IPS-11a (cell line): ENCODE measurements around the gene RAB3IL1.

ENCODE experiments used
- H3K4me3 ChIP-seq: one replicate; pipeline ENCODE4 v1.5.1; 2013; ENCODE audit warnings: low read depth, low read length, control low read depth

Gene RAB3IL1

DNA sequence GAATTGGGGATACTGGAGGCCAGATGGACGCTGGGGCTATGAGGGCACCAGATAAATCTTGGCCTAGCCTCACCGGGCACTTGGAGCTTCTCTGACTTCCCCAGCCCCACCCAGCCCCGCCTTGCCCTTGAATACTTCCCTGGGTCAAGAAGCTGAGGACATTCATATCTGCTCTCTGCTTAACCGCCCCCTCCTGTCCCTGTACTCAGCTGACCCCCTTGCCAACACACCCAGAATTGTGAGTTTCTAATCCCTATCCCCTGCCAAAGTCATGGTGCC lies 48.0 kb downstream of the RAB3IL1 start:
- no peak overlapping the region for H3K4me3 ChIP-seq

DNA sequence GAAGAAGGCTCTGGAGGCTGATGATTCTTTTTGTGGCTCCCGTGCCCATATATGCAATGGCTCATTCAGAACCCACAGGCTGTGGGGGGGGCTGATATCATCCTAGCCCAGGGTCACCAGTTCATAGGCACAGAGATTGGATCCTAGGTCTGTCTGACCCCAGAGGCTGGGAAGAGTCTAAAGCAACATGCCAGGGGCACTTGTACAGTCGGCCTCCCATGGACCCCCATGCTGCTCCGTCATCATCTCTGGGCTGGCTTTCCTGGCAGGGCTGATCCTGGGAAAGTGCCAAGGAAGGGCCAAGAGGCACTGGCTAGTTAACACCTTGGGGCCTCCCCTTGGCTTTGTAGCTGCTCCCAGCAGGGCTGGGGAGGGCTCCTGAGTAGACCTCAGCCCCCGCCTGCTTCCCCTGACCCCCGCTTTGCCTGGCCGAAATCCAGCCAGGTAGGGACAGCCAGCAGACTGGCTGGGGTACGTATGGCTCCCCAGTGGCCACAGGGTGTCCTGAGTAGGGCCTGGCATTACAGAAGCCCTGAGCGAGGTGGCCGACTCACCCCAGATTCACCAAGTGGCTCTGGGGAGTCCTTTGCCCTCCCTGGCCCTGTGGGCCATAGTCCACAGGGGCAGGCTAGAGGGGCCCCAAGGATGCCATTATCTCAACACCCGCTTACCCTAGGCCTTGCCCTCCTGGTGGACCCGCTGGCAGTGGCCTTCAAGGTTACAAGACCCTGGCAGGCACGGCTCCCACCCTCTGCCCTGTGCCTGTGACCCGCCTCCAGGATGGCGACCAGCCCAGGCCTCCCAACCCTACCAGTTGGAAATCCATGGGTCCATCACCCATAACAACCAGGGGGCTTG lies 48.6 kb downstream of the RAB3IL1 start:
- no peak overlapping the region for H3K4me3 ChIP-seq

DNA sequence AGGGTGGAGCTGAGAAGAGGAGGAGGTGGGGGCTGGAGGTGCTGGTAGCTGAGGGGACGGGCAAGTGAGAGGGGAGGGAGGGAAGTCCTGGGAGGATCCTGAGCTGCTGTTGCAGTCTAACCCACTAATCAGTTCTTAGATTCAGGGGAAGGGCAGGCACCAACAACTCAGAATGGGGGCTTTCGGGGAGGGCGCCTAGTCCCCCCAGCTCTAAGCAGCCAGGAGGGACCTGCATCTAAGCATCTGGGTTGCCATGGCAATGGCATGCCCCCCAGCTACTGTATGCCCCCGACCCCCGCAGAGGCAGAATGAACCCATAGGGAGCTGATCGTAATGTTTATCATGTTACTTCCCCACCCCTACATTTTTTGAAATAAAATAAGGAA lies 50.4 kb downstream of the RAB3IL1 start:
- H3K4me3 ChIP-seq = no peak overlapping the region

DNA sequence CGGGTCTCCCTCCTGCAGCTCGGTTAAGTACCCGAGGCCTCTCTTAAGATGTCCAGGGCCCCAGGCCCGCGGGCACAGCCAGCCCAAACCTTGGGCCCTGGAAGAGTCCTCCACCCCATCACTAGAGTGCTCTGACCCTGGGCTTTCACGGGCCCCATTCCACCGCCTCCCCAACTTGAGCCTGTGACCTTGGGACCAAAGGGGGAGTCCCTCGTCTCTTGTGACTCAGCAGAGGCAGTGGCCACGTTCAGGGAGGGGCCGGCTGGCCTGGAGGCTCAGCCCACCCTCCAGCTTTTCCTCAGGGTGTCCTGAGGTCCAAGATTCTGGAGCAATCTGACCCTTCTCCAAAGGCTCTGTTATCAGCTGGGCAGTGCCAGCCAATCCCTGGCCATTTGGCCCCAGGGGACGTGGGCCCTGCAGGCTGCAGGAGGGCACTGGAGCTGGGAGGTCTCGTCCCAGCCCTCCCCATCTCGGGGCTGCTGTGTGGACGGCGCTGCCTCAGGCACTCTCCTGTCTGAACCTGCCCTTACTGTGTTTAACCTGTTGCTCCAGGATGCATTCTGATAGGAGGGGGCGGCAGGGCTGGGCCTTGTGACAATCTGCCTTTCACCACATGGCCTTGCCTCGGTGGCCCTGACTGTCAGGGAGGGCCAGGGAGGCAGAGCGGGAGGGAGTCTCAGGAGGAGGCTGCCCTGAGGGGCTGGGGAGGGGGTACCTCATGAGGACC lies 51.0 kb downstream of the RAB3IL1 start:
- H3K4me3 ChIP-seq = no peak overlapping the region

DNA sequence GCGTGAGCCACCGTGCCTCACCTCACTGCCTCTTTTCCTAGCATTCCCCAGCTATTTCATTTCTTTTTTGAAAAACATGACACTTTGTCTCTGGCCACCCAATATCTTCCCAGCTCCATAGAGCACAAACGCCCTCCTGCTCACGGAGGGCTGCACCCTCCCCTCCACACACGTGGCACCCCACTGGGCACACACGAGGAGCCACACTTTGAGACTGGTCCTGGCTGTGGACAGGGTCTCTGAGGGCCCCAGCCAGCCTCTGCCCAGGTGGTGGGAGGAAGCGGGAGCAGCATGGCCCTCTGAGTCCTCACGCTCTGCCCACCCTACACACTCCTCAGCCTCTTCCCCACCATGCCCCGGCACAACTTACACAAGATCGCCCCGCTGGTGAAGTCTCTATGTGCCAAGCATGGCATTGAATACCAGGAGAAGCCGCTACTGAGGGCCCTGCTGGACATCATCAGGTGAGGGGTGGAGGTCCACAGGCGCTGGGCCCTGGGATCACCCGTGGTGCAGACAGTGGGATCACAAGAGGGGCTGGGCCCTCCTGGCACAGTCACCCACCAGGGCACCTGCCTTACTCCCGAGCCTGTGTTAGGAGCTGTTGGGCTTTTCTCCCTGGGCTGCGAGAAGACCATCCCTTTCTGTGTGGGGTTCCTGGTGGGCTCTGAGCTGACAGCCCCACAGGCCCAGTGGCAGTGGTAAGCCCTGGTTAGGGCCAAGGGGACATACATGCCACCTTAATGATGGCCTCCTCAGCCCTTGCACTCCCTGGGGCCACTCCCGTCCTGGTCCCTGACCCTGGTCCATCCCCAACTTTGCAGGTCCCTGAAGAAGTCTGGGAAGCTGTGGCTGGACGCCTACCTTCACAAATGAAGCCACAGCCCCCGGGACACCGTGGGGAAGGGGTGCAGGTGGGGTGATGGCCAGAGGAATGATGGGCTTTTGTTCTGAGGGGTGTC lies 52.3 kb downstream of the RAB3IL1 start:
- H3K4me3 ChIP-seq = no peak overlapping the region

DNA sequence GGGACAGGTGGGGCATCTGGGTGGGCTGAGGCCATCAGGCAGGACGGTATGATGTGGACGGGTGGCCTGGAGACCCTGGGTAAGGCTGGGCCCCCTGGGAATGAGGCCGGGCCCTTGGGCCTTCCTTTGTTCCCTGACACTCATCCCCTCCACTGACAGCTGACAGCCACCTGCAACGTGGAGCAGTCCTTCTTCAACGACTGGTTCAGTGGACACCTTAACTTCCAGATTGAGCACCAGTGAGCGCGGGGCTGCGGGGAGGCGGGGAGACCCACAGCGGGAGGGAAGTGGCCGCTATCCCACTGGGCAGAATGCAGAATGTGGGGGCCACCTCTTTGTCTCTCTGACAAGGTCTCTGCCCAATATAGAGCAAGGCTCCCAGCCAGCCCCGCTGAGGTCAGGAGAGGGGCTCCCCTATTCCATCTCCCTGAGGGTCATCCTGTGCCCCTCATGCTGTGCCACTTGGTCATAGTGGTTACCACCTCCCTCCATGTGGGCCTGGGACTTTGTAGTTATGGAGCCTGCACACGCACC lies 53.8 kb downstream of the RAB3IL1 start:
- H3K4me3 ChIP-seq = no peak overlapping the region

DNA sequence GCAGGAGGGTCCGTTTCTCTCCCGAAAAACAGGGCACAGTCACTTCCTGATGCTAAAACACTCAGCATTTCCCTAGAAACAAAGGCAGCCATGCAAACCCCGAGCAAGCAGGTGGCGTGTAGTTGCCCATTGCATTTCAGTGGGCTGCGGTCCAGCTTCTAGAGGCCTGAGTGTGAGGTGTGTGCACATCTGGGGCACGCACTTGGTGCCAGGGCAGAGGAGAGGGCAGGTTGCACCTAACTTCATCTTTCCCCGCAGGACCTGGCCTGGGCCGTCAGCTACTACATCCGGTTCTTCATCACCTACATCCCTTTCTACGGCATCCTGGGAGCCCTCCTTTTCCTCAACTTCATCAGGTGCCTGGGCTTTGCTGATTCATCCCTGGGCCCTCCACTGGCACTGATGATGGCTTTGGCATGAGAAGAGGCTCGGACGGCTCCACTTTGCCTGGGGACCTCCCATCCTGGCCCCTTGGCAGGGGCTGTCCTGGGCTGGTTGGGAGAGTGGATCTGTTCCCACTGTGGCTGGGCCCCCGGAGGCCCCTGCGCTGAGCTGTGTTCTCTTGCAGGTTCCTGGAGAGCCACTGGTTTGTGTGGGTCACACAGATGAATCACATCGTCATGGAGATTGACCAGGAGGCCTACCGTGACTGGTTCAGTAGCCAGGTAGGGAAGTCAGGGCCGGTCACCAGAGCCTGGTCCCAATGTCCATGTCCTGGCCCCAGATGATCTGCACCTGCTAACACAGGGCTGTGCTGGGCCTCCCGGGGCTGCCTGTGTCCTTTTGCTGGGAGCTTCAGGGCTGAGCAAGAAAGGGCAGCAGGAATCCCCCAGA lies 54.4 kb downstream of the RAB3IL1 start:
- H3K4me3 ChIP-seq = no peak overlapping the region

DNA sequence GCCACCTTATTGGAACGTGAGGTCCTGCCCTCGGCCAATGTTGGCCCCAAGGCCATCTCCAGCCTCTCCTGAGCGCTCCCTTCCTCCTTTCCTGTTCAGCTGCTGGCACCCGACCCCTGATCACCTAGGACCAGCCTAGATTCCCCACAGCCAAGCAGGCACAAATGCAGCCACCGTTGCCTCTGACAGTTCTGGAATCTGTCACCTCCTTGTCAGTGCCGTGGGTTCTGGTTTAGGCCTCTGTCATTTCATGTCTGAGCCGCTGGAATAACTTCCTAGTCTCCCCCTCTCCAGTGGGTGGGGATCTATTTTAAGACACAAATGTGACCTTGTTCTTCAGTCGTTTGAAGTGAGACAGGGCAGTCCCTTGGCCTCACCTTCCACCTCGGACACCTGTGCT lies 55.7 kb downstream of the RAB3IL1 start:
- no peak overlapping the region for H3K4me3 ChIP-seq

DNA sequence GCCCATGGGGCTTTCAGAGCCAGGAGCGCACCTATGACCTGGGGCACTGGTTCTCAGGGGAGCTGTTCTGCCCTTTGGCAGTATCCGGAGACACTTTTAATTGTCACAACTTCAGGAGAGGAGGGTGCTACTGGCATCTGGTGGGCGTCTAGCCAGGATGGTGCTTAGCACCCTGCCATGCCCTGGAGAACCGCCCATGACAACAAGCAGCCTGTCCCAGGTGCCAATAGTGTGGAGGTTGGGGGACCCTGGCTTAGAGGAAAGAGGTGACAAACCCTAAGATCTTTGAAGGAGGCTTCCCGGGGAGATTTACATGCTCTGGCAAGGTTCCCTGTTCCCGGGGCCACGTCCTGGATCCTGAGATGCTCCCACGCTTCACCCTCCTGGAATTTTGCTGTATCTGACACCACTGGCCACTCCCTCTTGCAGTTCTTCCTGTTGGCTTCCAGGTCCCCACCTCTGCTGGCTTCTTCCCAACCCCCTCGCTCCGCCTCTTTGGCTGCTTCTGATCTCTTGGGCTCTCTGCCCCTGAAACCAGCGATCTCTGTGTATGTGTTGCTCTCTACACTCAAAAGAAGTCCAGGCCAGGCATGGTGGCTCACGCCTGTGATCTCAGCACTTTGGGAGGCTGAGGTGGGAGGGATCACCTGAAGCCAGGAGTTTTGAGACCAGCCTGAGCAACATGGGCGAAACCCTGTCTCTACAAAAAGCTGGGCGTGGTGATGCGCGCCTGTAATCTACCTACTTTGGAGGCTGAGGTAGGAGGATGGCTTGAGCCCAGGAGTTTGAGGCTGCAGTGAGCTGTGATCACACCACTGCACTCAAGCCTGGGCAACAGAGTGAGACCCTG lies 57.1 kb downstream of the RAB3IL1 start:
- no peak overlapping the region for H3K4me3 ChIP-seq

DNA sequence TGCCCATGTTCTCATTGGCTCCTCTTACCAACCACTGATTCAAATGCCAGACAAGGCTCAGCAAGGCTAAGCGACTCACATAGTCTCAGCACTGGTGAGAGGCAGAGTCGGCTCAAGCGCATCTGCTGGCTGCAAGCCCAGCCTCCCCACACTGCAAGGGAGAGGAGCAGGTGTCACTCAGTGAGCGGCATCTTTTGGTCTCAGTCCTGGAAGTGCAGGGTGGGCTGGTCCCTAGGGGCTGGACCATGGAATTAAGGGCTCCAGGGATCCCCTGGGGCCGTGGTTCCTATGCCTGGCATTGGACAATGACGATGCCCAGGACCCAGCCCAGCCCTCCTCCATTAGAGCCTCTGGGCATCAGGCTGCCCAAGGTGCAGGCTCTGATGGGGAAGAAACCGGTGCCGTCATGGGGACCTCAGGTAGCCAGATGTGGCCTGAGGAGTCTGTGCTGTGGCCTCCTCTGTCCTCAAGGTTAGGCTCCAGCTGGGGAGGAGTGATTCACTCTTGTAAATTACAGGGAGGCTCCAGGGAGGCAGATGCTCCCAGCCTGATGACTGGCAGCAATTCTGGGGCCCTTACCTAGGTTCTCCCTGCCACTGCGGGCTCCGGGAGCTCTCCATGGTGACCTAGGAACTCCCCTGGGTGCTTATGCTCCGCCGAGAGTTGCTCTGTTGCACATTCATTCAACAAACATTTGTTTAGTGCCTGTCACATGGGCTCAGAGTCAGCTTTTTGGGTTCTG lies 61.3 kb downstream of the RAB3IL1 start:
- no peak overlapping the region for H3K4me3 ChIP-seq

DNA sequence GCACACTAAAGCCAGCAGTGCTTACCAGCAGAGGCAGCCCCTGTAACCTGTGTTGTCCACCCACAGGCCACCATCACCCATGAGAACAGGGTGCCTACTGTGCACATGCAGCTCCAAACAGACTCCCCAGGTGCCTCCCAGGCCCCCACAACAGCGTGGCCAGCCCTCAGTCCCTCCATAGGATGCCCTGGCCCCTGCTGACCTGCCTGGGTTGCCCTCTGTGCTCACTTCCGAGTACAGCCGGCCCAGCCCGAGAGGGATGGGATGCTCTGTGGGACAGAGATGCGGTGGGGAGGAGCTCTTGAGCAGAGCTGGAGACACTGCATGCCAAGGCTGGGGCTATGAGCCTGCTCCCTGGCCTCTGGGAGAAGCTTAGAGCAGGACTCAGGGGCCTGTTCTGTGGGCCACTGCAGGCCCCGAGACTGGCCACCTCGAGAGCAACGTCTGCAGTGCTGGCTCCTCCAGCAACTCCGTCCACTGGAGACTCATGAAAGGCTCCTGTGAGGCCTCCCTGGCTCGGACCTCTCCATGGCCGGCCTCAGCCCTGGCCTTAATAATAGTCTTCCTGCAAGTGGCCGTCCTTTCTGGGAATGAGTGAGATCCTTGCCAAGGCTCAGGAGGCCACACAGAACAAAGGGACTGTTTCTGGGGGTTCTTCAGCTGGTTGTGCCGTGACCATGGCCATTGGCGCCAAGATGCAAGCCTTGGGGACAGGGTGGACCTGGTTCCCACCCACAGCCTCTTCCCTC lies 62.2 kb downstream of the RAB3IL1 start:
- no peak overlapping the region for H3K4me3 ChIP-seq

DNA sequence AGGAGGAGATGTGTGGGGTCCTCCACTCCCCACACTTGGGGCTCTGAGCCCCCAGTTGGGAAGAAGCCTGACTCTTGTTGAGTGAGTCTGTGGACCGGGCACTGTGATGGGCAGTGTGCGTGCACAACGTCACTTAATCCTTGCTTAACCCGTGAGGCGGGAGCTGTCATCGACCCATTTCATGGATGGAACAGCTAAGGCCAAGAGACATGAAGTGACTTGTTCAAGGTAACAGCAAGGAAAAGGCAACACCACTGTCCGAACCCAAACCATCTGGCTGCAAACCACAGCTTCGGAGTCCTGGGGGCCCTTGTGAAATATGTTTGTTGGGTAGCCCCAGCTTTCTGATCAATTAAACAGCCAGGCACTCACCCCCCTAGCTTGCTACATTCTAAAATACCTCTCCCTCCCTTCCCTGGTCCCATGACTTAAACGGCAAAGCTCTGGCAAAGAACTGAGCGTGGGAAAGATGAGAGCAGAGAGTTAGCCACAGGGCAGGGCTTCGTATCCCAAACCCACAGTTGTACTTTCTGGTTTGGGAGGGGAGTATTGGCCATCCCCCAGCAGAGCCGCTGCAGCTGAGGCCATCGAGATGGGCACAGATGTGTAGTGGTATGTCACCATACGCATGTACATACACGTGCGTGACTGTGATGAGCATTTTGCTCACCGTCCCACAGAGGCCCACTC lies 63.0 kb downstream of the RAB3IL1 start:
- no peak overlapping the region for H3K4me3 ChIP-seq

DNA sequence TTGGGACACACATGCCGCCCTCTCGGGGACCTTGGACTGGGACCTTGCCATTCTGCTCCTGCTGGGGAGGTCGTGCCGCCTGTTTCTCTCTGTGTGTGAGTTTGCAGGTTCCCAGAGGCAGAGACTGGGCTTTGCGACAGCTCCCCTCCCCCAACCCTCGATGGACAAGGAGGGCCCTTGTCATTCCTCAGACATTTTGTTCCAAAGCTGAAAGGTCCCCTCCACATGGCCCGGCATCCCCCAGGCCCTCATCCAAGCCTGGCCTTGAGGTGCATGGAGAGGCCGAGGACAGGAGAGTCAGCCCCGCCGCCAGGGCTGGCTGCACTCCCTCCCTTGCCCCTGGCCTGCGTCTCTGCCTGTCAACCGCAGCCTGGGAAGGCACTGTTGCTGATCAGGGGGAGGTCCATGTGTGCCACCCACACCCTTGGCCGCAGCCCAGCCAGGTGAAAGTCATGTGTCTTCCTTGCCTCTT lies 63.6 kb downstream of the RAB3IL1 start:
- H3K4me3 ChIP-seq = no peak overlapping the region

DNA sequence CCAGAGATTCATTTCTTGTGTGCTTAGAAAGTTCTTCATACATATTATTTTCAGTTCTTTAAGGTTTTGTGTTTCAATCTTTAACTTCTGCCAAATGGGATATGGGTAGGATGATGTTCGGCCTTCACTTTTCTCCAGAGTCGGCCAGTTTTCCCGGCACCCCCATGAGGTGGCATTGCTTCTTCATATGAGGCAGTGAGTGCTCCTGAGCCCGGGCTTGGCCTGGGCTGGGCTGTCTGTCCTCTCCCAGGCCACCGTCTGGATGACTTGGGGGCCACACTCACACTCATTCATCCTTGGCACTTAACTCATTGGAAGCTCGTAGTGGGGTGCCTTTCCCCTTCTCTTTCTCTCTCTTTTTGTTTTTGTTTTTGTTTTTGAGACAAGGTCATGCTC lies 65.5 kb downstream of the RAB3IL1 start:
- H3K4me3 ChIP-seq = no peak overlapping the region

DNA sequence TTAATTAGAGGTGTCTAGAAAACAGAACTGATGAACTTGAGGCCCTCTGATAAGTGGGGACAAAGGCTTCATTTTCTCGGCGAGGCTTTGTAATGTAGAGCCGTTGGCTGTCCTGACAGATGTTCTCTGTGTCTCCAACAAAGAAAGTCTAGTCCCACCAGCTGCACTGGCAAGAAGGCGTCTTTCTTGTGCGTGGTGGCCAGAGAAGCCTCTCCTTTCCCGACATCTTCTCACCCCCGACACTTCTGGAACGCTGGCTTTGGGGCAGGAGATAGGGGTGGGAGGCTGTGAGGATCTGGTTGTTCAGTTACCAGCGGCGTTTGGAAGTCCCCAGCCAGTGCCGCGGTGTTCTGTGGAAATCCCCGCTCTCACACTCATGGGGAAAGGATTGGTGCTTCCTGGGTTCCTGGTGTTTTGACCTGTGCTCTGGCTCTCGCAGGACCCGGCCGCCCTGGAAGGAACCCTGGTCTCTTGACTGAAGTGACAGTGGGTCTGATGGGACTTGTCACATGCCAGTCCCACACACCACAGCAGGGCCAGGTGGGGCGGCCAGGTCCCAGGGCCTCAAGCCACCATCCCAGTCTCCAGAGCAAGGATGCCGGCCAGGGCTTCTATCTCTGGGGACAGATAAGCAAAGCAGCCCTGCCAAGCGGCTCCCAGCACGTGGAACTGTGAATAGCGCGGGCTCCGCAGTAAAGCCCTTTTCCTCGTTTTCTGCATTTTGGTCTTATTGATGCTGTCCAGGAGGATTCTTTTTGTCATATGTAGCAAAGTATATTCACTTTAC lies 66.1 kb downstream of the RAB3IL1 start:
- H3K4me3 ChIP-seq = no peak overlapping the region

DNA sequence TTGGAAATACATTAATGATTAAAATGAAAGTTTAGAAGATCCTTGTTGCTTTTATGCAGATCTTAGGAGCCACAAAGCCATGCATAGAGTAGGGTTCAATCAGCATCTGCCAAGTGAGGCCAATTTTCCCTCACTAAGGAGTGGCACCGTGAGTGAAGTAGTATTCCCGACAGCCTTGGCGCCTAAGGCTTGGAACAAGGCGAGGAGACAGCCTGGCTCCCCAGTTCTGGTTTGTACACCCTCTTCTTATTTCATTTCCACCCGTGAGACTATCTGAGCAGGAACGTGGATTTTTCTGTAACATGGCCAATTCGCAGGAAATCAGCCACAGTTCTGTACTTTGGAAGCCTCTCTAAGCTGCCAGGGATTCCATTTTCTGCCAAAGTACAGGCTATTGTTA lies 66.7 kb downstream of the RAB3IL1 start:
- H3K4me3 ChIP-seq = no peak overlapping the region

DNA sequence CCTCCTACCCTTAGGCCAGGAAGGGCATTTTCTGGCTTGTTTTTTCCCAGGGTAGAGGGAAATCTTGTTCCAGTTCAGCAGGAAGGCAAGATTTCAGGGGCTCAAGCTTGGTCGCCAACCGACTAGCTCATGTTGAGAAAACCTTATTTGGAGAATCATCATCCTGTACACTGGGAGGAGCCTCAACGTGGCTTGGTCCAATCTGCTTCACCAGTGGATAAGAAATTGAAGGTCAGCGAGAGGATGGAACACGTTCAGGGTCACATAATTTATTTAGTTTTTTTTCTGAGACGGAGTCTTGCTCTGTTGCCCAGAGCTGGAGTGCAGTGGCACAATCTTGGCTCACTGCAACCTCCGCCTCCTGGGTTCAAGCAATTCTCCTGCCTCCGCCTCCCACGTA lies 68.7 kb downstream of the RAB3IL1 start:
- H3K4me3 ChIP-seq = no peak overlapping the region
